HG03575 (cell line): Measurements from ENCODE around the gene TTLL1.
"Not testable (repeated sequence)": the region's sequence is repeated elsewhere in the genome, so short reads cannot be mapped to it uniquely, and the experiment has no call there.

Experiments used
- ATAC-seq: cut with Tn5 transposase; IDR thresholded peaks from one replicate; pipeline ENCODE4 v1.9.1; 2021; ENCODE audit not compliant: unreplicated experiment, insufficient number of reproducible peaks, low FRiP score; ENCODE audit errors: extremely low read depth

Gene TTLL1

GRCh38 chr22:43031617-43032016 lies 57.6 kb downstream of the TTLL1 start:
- no peak for ATAC-seq

GRCh38 chr22:43018615-43019014 lies 70.6 kb downstream of the TTLL1 start:
- ATAC-seq = no peak

GRCh38 chr22:43017525-43018460 lies 71.4 kb downstream of the TTLL1 start:
- ATAC-seq = no peak

GRCh38 chr22:43016150-43016549 lies 73.0 kb downstream of the TTLL1 start:
- ATAC-seq = not testable (repeated sequence)

- no peak for ATAC-seq
These were observed 73.5 kb downstream of the TTLL1 start for GRCh38 chr22:43015677-43016042.

GRCh38 chr22:43014869-43015676 lies 74.1 kb downstream of the TTLL1 start, which contains the start of gene PACSIN2:
TSS of gene PACSIN2 (minus strand) at chr22:43015149. CDS start at chr22:42912080, 103,069 bp downstream.
- peak; percentile 67 for ATAC-seq

GRCh38 chr22:43014316-43014868 lies 74.8 kb downstream of the TTLL1 start:
- ATAC-seq = no peak

GRCh38 chr22:43013355-43014315 lies 75.6 kb downstream of the TTLL1 start:
- no peak for ATAC-seq

GRCh38 chr22:43012390-43012789 lies 76.8 kb downstream of the TTLL1 start:
- no peak for ATAC-seq

GRCh38 chr22:43011079-43011478 lies 78.1 kb downstream of the TTLL1 start:
- ATAC-seq = no peak

- ATAC-seq = no peak
These were observed 79.7 kb downstream of the TTLL1 start for GRCh38 chr22:43009444-43009843.

- no peak for ATAC-seq
These were observed 80.3 kb downstream of the TTLL1 start for GRCh38 chr22:43008921-43009320.

GRCh38 chr22:43008509-43008908 lies 80.7 kb downstream of the TTLL1 start:
- ATAC-seq = no peak

GRCh38 chr22:43007519-43008102 lies 81.6 kb downstream of the TTLL1 start:
- ATAC-seq = no peak

- ATAC-seq = no peak
These were observed 82.4 kb downstream of the TTLL1 start for GRCh38 chr22:43006753-43007152.

- ATAC-seq = no peak
These were observed 83.1 kb downstream of the TTLL1 start for GRCh38 chr22:43006016-43006505.

- no peak for ATAC-seq
These were observed 84.1 kb downstream of the TTLL1 start for GRCh38 chr22:43005106-43005505.
